Measurements from ENCODE around the gene TCERG1. TPM values are rescaled to one million over a fixed set of nuclear protein-coding genes. Genes with fewer than 3 reads are reported as not detected.

The TCERG1 gene
- polyA plus RNA-seq, 2 donors: 24.8 to 40.4 TPM

DNA sequence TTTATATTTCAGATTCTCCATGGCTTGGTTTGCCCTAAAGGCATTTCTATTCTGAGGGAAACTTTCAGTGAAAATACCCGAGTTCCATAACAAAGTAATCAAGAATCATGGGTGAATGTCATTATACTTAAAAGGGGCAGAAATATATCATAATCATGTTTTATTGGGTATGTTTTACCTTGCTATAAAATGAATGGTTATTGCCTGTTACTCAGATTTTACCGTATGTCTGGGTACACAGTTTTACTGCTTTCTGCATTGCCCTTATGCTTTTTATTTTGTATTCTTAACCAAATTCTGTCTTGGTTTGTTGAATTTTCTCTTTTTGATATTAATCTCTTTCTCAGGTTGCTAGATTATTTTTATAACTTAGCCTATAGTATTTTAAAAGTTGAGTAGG is 66.3 kb downstream of the TCERG1 start:
- Histone ChIP-seq H3K27ac (ENCODE audit: low read depth in 2 of 2, low read length in 1 of 2) (no peak overlapping the region), H3K27me3 (ENCODE audit: control insufficient read depth in 1 of 2, insufficient read depth in 2 of 2, low read length in 2 of 2) (no peaks in the 10 kb centered on the region), H3K4me3 (ENCODE audit: low read depth in 1 of 2, low read length in 2 of 2) (no peak overlapping the region), H3K4me1 (ENCODE audit: control insufficient read depth in 2 of 2, insufficient read depth in 2 of 2, low read length in 1 of 2) (no peaks in the 10 kb centered on the region), H3K36me3 (ENCODE audit: control insufficient read depth in 2 of 2, insufficient read depth in 2 of 2, low read length in 1 of 2) (no peaks in the 10 kb centered on the region), H3K9me3 (ENCODE audit: control insufficient read depth in 2 of 2, insufficient read depth in 1 of 2, low read depth in 1 of 2, low read length in 1 of 2) (no peaks in the 10 kb centered on the region)
- WGBS, 2 donors: 83 to 86% methylated on average over 2 of the region's 2 CpGs

DNA sequence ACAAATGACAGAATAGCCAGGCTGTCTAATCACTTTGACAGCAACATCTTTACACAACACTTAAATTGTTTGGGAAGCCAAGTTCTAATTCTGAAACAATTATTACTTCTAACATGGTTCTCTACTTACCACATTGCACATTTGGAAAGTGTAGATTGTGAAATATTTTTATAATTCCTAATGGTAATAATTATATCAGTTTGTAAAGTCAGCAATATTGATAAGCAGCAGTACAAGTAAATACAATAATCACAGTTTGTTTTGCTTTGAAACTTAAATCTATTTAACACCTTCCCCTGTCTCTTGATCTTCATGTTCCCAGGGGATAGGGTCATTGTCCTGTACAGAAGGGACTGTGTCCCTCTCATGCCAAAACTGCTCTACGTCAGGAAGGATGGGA is 67.4 kb downstream of the TCERG1 start:
- 87 to 88% methylated on average over 1 of the region's 1 CpG for WGBS, 2 donors
- Histone ChIP-seq H3K27ac (ENCODE audit: low read depth in 2 of 2, low read length in 1 of 2) (no peak overlapping the region), H3K27me3 (ENCODE audit: control insufficient read depth in 1 of 2, insufficient read depth in 2 of 2, low read length in 2 of 2) (no peaks in the 10 kb centered on the region), H3K9me3 (ENCODE audit: control insufficient read depth in 2 of 2, insufficient read depth in 1 of 2, low read depth in 1 of 2, low read length in 1 of 2) (no peaks in the 10 kb centered on the region), H3K4me1 (ENCODE audit: control insufficient read depth in 2 of 2, insufficient read depth in 2 of 2, low read length in 1 of 2) (no peaks in the 10 kb centered on the region), H3K4me3 (ENCODE audit: low read depth in 1 of 2, low read length in 2 of 2) (no peak overlapping the region), H3K36me3 (ENCODE audit: control insufficient read depth in 2 of 2, insufficient read depth in 2 of 2, low read length in 1 of 2) (no peaks in the 10 kb centered on the region)

DNA sequence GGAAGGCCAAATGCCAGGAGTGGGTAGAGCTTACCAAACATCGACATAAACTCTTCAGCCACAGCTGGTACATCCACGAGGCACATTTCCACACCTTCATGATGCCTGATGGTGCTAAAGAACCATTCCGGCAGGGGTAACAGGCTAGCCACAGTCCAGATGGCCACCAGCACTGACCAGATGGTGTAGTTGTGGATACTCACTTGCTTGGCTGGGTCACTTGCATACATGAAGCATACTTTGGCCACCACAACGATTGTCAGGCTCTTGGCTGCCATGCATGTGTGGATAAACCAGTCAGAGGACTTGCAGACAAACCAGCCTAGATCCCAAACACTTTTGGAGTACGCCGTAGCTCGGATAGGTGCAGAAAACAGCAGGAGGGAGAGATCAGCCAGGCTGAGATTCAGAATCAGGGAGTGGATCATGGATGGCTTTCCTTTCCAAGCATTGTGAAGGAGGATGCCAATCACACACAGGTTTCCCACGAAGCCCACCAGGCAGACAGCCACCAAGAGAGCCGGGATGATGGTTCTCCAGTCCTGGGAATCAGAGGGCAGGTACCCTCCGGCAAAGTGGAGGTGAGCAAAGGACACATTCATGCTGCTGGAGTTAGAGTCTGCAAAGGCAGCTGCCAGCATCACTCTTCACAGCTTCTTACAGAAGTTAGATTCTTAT is 68.5 kb downstream of the TCERG1 start:
- no peaks in the 10 kb centered on the region for H3K27me3 ChIP-seq (ENCODE audit: control insufficient read depth in 1 of 2, insufficient read depth in 2 of 2, low read length in 2 of 2)
- H3K4me1 ChIP-seq (ENCODE audit: control insufficient read depth in 2 of 2, insufficient read depth in 2 of 2, low read length in 1 of 2): no peaks in the 10 kb centered on the region
- H3K36me3 ChIP-seq (ENCODE audit: control insufficient read depth in 2 of 2, insufficient read depth in 2 of 2, low read length in 1 of 2): no peaks in the 10 kb centered on the region
- no peak overlapping the region for H3K4me3 ChIP-seq (ENCODE audit: low read depth in 1 of 2, low read length in 2 of 2)
- no peaks in the 10 kb centered on the region for H3K9me3 ChIP-seq (ENCODE audit: control insufficient read depth in 2 of 2, insufficient read depth in 1 of 2, low read depth in 1 of 2, low read length in 1 of 2)
- WGBS, 2 donors: 78 to 79% methylated on average over 10 of the region's 10 CpGs
- no peak overlapping the region for H3K27ac ChIP-seq (ENCODE audit: low read depth in 2 of 2, low read length in 1 of 2)

DNA sequence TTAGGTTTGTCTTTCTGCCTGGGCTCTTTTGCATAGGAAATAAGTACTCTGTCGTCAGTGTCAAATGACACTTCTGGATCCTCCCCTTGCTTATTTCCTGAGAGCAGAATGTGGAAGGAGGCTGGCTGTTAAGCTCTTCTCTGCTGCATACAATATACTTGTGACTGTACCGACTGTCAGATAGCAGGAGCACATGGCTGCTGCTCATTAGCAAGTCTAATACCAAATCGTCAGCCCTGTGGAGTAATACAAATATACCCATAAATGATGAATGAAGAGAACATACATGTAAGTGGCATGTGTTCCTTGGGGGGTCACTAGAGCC is 69.0 kb downstream of the TCERG1 start, which contains the start of gene GPR151:
Gene GPR151, minus strand, starts transcription at position 40 of the 325 bp plus-strand sequence. CDS start 77 bp downstream, outside the sequence.
- Histone ChIP-seq H3K4me1 (ENCODE audit: control insufficient read depth in 2 of 2, insufficient read depth in 2 of 2, low read length in 1 of 2) (no peaks in the 10 kb centered on the region), H3K4me3 (ENCODE audit: low read depth in 1 of 2, low read length in 2 of 2) (no peak within 1 kb of the TSS), H3K36me3 (ENCODE audit: control insufficient read depth in 2 of 2, insufficient read depth in 2 of 2, low read length in 1 of 2) (no peaks in the 10 kb centered on the region), H3K27me3 (ENCODE audit: control insufficient read depth in 1 of 2, insufficient read depth in 2 of 2, low read length in 2 of 2) (no peaks in the 10 kb centered on the region), H3K27ac (ENCODE audit: low read depth in 2 of 2, low read length in 1 of 2) (no peak within 1 kb of the TSS), H3K9me3 (ENCODE audit: control insufficient read depth in 2 of 2, insufficient read depth in 1 of 2, low read depth in 1 of 2, low read length in 1 of 2) (no peaks in the 10 kb centered on the region)
- WGBS, 2 donors: 33 to 35% methylated on average over 3 of the region's 3 CpGs

DNA sequence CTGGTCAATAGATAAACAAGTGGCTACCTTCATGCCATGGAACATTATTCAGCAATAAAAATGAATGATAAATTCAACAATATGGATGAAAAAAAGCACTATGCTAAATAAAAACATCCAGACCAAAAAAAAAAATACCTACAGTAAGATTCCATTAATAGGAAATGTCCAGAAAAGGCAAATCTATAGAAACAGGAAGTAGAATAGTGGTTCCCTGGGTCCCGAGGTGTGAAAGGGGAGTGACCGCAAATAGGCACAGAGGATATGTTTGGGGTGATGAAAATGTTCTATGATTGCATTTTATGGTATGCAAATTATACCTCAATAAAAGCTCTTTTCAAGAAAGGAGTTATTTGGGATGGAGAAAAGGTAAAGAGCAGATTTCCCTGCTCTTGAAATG is 72.4 kb downstream of the TCERG1 start:
- H3K9me3 ChIP-seq (ENCODE audit: control insufficient read depth in 2 of 2, insufficient read depth in 1 of 2, low read depth in 1 of 2, low read length in 1 of 2): no peaks in the 10 kb centered on the region
- H3K27me3 ChIP-seq (ENCODE audit: control insufficient read depth in 1 of 2, insufficient read depth in 2 of 2, low read length in 2 of 2): no peaks in the 10 kb centered on the region
- 62 to 81% methylated on average over 2 of the region's 2 CpGs for WGBS, 2 donors
- no peaks in the 10 kb centered on the region for H3K4me1 ChIP-seq (ENCODE audit: control insufficient read depth in 2 of 2, insufficient read depth in 2 of 2, low read length in 1 of 2)
- no peak overlapping the region for H3K4me3 ChIP-seq (ENCODE audit: low read depth in 1 of 2, low read length in 2 of 2)
- no peaks in the 10 kb centered on the region for H3K36me3 ChIP-seq (ENCODE audit: control insufficient read depth in 2 of 2, insufficient read depth in 2 of 2, low read length in 1 of 2)
- no peak overlapping the region for H3K27ac ChIP-seq (ENCODE audit: low read depth in 2 of 2, low read length in 1 of 2)

DNA sequence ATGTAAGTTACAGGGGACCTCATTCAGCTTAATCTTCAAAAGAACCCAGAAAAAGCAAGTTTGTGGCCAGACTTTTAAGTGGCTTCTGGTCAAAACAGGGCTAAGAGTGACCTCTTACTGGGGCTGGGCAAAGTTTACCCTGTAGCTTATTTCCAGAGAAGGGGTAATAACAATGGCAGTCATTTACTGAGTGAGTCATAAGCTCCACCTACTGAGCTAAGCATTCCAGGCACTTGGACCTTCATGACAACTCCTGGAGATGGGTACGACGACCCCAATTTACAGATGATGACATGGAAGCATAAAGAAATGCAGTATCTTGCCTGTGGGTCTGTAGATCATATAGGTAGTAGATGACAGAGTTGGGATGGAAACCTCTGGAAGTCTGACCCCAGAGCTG is 73.6 kb downstream of the TCERG1 start:
- 68 to 85% methylated on average over 2 of the region's 2 CpGs for WGBS, 2 donors
- Histone ChIP-seq H3K36me3 (ENCODE audit: control insufficient read depth in 2 of 2, insufficient read depth in 2 of 2, low read length in 1 of 2) (no peaks in the 10 kb centered on the region), H3K9me3 (ENCODE audit: control insufficient read depth in 2 of 2, insufficient read depth in 1 of 2, low read depth in 1 of 2, low read length in 1 of 2) (no peaks in the 10 kb centered on the region)

DNA sequence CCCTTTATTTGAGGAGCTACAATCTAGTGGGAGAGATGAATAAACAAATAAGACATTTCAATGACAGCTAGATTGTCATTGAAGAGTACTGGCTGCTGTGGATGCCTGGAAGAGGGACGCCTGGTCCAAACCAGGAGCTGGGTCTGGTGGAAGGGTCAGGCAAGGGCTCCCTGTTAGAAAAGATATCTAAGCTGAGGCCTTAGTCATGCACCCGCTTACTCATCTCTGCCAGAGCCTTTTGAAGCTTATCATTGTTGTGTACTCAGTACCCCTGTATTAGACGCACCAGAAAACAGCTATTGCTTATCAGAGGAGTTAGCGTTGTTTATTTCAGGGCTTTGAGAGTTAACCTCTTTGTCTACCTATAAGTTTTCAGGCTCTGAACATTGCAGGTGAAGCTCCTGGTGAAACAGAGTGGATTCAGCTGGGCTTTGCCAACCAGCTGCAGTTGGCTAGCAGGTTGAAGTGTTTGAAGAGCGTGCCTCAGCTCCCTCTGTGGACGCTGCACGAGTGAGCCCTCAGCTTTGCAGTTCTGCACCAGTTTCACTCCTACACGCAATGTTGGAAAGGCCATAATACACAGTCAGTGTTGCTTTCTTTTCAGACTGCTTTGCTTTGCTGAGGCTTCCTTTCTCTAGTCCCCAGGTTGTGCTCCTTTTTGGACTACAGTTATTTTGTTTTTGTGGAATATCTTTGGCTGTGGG is 74.4 kb downstream of the TCERG1 start:
- no peaks in the 10 kb centered on the region for H3K36me3 ChIP-seq (ENCODE audit: control insufficient read depth in 2 of 2, insufficient read depth in 2 of 2, low read length in 1 of 2)
- no peaks in the 10 kb centered on the region for H3K9me3 ChIP-seq (ENCODE audit: control insufficient read depth in 2 of 2, insufficient read depth in 1 of 2, low read depth in 1 of 2, low read length in 1 of 2)
- H3K4me1 ChIP-seq (ENCODE audit: control insufficient read depth in 2 of 2, insufficient read depth in 2 of 2, low read length in 1 of 2): no peaks in the 10 kb centered on the region
- WGBS, 2 donors: 60 to 70% methylated on average over 8 of the region's 8 CpGs
- no peak overlapping the region for H3K27ac ChIP-seq (ENCODE audit: low read depth in 2 of 2, low read length in 1 of 2)
- no peaks in the 10 kb centered on the region for H3K27me3 ChIP-seq (ENCODE audit: control insufficient read depth in 1 of 2, insufficient read depth in 2 of 2, low read length in 2 of 2)
- H3K4me3 ChIP-seq (ENCODE audit: low read depth in 1 of 2, low read length in 2 of 2): no peak overlapping the region

More for the DNA sequence above, 73.6 kb downstream of the TCERG1 start:
- no peaks in the 10 kb centered on the region for H3K27me3 ChIP-seq (ENCODE audit: control insufficient read depth in 1 of 2, insufficient read depth in 2 of 2, low read length in 2 of 2)
- H3K4me3 ChIP-seq (ENCODE audit: low read depth in 1 of 2, low read length in 2 of 2): no peak overlapping the region
- H3K27ac ChIP-seq (ENCODE audit: low read depth in 2 of 2, low read length in 1 of 2): no peak overlapping the region
- H3K4me1 ChIP-seq (ENCODE audit: control insufficient read depth in 2 of 2, insufficient read depth in 2 of 2, low read length in 1 of 2): no peaks in the 10 kb centered on the region

DNA sequence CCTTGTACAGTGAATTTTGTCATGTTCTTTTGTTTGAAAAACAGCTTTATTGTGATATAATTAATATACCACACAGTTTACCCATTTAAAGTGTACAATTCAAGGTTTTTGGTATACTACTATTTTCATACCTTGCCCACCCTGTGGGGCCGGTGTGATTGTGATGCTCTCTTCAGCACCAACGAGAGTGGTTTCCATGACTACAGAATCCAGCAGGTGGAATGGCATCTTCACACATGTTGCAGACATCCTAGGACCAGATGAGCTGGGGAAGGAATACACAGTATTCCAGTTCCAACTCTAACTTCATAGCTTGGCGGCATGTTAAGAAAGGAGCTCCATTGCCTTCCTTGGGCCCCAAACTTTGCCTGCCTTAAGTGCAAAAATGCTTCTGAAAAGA is 76.6 kb downstream of the TCERG1 start:
- H3K36me3 ChIP-seq (ENCODE audit: control insufficient read depth in 2 of 2, insufficient read depth in 2 of 2, low read length in 1 of 2): no peaks in the 10 kb centered on the region
- no peaks in the 10 kb centered on the region for H3K27me3 ChIP-seq (ENCODE audit: control insufficient read depth in 1 of 2, insufficient read depth in 2 of 2, low read length in 2 of 2)
- no peaks in the 10 kb centered on the region for H3K9me3 ChIP-seq (ENCODE audit: control insufficient read depth in 2 of 2, insufficient read depth in 1 of 2, low read depth in 1 of 2, low read length in 1 of 2)
- no peak overlapping the region for H3K27ac ChIP-seq (ENCODE audit: low read depth in 2 of 2, low read length in 1 of 2)
- WGBS, 2 donors: 76 to 82% methylated on average over 3 of the region's 3 CpGs
- no peak overlapping the region for H3K4me3 ChIP-seq (ENCODE audit: low read depth in 1 of 2, low read length in 2 of 2)
- H3K4me1 ChIP-seq (ENCODE audit: control insufficient read depth in 2 of 2, insufficient read depth in 2 of 2, low read length in 1 of 2): no peaks in the 10 kb centered on the region

DNA sequence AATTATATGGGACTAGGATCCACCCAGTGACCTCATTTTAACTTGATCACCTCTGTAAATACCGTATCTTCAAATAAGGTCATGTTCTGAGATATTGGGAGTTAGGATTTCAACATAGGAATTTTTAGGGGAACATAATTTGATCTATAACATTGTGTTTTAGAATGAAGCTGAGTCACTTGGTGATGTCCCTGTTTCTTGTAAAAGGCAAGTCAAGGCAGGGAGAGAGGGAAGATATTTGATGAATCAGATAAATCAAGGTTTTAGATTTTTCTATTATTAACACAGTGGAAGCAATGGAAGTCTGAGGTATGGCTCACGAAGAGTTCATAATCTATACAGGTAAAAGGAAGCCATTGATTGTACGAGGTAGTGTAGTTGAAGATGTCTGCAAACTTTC is 80.7 kb downstream of the TCERG1 start:
- Histone ChIP-seq H3K36me3 (ENCODE audit: control insufficient read depth in 2 of 2, insufficient read depth in 2 of 2, low read length in 1 of 2) (no peaks in the 10 kb centered on the region), H3K9me3 (ENCODE audit: control insufficient read depth in 2 of 2, insufficient read depth in 1 of 2, low read depth in 1 of 2, low read length in 1 of 2) (no peaks in the 10 kb centered on the region), H3K4me1 (ENCODE audit: control insufficient read depth in 2 of 2, insufficient read depth in 2 of 2, low read length in 1 of 2) (no peaks in the 10 kb centered on the region), H3K27me3 (ENCODE audit: control insufficient read depth in 1 of 2, insufficient read depth in 2 of 2, low read length in 2 of 2) (no peaks in the 10 kb centered on the region), H3K4me3 (ENCODE audit: low read depth in 1 of 2, low read length in 2 of 2) (no peak overlapping the region), H3K27ac (ENCODE audit: low read depth in 2 of 2, low read length in 1 of 2) (no peak overlapping the region)
- WGBS, 2 donors: 57 to 65% methylated on average over 3 of the region's 3 CpGs

DNA sequence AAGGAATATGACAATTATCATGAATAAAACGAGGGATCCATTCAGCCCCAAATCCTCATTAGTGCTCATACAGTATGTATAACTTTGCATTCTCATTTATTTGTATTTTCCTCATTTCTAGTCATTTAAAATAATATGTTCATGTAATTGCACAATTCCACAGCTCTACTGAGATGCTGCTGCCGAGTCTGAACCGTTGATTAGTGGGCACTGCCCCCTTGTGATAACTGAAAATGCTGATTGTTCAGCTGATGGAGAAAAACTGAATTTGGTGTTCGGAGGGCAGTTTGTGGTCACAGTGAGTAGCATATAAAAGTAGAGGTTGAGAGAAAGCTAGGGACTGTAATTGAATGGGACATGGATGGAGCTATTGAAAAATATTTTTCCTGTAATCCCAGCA is 81.1 kb downstream of the TCERG1 start:
- no peaks in the 10 kb centered on the region for H3K27me3 ChIP-seq (ENCODE audit: control insufficient read depth in 1 of 2, insufficient read depth in 2 of 2, low read length in 2 of 2)
- H3K36me3 ChIP-seq (ENCODE audit: control insufficient read depth in 2 of 2, insufficient read depth in 2 of 2, low read length in 1 of 2): no peaks in the 10 kb centered on the region
- WGBS, 2 donors: 61 to 67% methylated on average over 4 of the region's 4 CpGs
- H3K27ac ChIP-seq (ENCODE audit: low read depth in 2 of 2, low read length in 1 of 2): no peak overlapping the region
- no peaks in the 10 kb centered on the region for H3K9me3 ChIP-seq (ENCODE audit: control insufficient read depth in 2 of 2, insufficient read depth in 1 of 2, low read depth in 1 of 2, low read length in 1 of 2)
- no peaks in the 10 kb centered on the region for H3K4me1 ChIP-seq (ENCODE audit: control insufficient read depth in 2 of 2, insufficient read depth in 2 of 2, low read length in 1 of 2)
- no peak overlapping the region for H3K4me3 ChIP-seq (ENCODE audit: low read depth in 1 of 2, low read length in 2 of 2)

All from esophagus (tissue), 2 donors.